Ureter (tissue), 1 donor: ENCODE measurements around the gene PLA2G2D. TPM values are rescaled to one million over a fixed set of nuclear protein-coding genes. Genes with fewer than 3 reads are reported as not detected.

ENCODE experiments used
- DNase-seq: peaks from one replicate; pipeline ENCODE4 v3.0.0-alpha.2; 2020; ENCODE audit warnings: low spot score
- total RNA-seq: library from RNA; stranded (reverse); gene quantifications from one replicate; pipeline ENCODE4 v1.2.4, GENCODE V29; 2023
- donor health status: DM: yes; HTN: yes; CAD: no.

The PLA2G2D gene
- total RNA-seq, 1 donor from 2014 or later, result not detected

DNA sequence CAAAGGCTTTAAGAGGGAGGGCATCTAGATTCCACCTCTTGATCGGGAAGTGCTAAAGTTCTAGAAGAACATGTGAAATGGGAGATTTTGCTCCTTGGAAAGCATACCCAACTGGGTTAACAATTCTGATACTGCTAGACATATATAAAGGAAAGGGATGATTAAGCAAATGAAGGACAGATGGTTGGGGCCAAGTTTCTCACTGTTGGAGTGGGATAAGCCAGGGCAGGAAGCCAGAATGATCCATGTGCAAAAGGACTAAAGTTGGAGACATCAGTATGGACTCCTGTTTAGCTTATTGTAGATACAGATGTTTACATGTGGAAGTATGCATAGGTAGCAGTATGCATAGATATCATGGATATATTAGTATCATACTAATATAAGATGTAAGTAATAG, 32.5 kb downstream of the PLA2G2D start:
- no peak for DNase-seq

DNA sequence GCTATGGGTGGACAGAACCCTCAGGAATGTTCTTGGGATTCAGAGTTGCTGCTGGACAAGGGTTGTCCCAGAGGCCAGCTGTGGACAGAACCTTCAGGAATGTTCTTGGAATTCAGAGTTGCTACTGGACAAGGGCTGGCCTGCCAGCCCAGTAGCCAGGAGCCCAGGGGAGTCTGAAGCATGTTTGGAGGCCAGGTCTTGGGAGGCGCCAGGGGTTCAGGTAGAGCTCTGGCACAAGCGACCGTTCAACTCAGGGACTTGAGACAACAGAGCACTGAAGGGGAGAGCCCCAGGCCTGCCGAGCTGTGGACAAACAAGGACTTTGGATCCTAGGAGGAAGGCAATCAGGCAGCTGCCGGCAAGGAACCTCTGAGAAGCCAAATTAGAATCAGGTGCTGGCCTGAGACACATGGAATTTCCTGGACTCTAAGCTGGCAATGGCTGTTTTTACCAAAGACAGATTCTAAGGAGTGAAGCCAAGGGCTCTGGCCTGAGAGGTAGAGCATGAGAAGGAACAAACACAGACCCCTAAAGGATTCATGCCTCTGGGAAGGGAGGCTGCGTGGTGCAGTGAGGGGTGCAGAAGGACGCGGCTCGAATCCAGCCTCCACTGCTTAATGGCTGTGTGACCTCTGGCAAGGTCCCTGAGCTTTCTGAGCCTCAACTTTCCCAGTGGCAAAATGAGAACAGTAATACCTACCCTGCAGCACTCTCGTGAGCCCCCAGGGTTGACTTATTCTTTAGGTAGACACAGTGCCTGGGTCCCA, 36.0 kb downstream of the PLA2G2D start:
- DNase-seq, result no peak

DNA sequence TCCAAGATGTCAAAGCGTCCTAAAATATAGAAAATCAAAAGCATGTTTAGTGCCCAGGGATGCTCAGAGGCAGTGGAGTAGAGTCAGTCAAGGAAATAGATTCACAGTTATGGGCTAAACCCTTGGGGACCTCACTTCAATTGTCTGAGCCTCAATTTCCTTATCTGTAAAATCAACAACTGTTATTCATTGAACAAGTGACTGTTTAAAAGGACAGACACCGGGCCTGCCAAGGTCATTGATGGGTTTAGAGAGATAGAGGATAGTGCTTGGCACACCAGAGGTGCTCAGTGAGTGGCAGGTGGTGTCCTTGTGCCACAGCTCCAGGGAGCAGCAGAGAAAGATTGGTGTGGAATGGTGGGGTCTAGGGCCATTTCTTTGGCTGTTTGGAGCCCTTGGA, 36.6 kb downstream of the PLA2G2D start:
- DNase-seq, result no peak

DNA sequence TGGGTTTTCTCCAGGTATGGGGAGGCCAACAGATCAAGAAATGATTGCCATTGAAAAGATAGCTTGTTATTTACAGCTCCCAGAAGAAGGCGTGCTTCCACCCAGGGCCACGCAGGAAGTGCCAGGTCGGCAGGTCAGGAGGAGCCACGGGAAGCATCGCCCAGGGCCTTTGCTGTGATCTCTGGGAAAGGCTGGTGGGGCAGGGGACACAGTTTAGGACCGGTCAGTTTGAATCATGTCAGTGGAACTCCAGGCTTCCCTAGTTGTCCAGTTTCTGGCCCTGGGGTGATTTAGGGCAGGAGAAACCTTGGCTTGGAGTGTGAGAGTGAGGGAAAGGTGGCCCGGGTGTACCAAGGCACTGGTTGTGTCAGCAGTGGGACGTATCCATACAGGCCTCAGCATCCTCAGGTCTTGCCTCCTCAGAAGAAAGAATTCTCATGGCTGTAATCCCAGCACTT, 38.0 kb downstream of the PLA2G2D start:
- DNase-seq, result no peak

DNA sequence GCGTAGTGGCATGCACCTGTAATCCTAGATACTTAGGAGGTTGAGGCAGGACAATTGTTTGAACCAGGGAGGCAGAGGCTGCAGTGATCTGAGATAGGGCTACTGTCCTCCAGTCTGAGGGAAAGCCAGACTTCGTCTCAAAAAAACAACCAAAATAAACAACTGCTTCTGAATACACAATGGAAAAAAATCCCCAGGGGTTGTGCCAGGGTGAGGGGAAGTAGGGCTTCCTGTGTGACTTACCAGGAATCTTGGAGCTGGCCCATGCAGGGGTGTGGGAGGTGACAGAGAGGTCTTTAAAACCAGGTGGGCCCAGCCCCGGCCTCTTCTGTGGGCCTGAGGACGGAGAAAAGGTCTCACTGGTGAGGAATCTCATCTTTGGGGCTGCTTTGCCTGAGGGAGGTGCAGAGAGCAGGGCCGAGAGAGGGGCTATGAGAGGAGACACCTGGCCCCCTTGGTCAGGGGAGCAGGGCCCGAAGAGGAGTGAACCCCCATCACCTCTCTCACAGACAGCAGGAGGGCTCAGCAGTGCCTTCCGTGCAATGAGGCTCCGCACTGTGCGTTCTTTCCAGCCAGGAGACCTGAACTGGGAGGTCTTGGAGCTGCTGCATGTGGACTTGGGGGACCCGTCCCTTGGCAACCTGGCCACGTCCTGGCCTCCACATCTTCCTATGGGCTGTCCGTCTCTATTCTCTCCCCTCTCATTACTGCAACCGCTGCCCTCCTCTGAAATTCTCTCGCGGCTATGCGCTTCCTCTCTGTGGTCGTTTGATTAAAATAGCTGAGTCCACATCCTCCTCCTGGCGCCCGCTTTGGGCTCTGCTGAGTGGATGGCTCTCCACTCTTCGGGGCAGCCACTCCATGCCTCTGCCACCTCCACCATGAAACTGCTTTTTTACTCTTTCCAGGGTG, 38.6 kb downstream of the PLA2G2D start:
- no peak for DNase-seq

DNA sequence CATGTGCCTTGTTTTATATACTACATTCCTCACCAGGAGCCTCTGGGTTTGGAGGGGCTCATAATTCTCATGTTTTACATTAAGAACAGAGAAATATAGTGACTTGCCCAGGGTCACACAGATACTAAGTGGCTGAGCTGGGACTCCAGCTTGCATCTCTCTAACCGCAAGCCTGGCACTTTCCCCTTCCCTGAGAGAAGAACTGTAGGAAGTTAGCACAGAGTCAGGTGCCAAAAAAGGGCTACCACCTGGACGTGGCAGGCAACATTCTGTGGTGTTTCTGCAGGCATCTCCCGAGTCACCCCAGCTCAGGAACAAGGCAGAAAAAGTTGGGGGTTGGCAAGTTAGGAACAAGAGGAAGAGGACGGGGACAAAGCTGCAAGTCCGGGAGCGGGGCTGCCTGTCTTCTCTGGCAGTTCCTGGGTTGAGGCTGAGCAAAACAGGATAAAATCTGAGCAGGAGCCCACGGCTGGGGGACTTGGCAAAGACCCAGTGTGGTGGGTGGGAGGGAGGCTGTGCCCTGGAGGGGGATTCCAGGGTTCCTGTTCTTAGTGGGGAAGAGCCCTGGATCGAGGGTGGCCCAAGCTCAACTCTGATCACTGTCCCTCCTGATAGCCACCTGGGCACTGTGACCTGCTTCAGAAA, 39.6 kb downstream of the PLA2G2D start:
- DNase-seq, result no peak

DNA sequence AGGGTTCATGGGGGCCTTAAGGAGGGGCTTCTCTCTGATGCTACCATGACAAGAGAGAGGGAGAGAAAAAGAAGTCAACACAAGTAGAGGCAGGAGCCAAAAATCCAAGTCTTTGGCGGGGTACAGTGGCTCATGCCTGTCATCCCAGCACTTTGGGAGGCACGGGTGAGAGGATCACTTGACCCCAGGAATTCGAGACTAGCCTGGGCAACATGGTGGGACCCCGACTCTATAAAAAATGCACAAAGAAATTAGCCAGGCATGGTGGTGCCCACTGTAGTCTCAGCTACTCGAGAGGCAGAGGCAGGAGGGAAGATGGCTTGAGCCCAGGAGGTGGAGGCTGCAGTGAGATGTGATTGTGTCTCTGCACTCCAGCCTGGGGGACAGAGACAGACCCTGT, 40.6 kb downstream of the PLA2G2D start:
- no peak for DNase-seq

DNA sequence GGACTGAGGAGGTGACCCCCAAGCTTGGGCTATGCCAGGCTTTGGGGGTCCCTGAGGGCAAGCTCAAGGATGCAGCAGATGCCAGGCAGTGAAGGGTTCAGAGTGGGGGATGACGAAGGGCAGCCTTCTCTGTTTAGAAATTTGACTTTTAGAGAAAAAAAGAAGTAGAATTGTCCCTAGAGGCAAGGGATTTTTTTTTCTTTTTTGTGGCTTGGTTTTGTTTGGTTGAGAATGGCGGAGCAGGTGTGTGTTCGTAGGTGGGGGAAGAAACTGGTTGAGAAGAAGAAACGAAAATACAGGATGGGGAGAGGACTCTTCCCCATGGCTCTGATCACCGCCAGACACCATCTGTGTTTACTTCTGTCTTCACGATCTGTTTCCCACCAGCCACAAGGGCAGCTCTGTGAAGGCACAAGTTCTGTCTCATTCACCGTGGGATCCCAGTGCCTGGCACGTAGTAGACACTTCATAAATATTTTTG, 41.1 kb downstream of the PLA2G2D start:
- DNase-seq, result no peak

DNA sequence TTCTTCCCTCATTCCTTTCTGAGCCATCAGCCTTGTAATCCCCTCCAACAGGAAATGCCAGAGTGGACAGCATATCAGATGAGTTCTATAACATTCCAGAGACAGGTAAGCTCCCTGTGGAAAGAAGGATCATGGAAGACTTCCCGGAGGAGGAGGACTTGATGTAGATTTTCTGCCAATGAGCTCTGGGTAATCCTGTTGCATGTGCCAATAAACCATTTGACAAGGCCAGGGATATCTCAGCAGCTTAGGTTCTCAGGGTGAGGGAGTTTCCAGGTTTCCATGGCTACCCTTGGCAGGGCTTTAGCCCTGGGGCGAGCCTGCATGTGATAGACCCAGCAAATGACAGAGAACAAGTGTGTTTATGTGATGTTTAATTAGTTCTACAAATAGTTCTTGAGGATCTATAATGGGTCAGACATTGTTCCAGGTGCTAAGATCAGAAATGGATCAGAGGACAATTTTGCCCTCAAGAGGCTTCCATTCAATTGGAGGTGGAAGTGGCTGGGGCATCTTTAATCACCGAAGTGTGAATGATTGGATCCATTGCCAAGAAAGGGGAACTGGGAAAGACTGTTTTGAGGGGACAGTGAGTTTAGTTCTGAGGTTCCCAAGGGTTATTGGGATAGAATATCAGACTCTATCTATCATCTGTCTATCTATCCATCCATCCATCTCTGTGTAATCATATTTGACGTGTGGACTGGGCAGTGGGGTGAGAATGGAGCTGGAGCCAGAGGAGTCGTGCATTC, 42.5 kb downstream of the PLA2G2D start:
- no peak for DNase-seq

DNA sequence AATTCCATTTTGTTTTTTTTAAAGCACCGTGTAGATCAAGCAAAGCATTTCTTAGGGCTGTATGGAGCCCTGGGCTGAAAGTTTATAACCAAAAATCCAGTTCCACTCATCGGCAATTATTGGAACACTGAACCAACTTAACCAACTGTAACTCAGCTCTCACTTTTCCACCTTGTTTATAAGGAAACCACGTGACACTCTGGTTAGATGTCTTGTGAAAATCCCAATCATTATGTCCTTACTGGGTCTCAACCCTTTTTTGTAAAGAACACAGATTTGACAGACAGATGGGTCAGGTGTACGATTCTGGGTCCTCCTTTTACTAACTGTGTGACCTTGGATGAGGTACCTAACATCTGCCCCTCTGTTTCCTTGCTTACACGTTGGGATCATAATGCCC, 43.1 kb downstream of the PLA2G2D start:
- DNase-seq, result no peak

DNA sequence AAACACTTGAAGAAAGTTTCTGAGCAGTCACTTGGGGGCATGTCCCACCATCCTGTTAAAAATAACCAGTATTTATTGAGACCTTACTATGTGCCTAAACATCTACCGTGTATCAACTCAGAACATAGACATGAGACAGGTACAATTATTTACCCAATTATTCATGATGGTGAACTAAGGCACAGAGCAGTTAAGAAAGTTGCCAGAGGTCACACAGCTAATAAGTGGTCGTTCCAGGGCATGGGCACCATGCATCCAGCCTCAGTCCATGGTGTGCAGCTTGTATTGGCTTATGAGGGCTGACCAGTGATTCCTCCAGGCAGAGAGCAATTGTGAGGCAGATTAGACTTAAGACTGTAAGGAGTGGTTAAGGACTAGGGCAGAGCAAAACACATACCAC, 44.0 kb downstream of the PLA2G2D start:
- no peak for DNase-seq

DNA sequence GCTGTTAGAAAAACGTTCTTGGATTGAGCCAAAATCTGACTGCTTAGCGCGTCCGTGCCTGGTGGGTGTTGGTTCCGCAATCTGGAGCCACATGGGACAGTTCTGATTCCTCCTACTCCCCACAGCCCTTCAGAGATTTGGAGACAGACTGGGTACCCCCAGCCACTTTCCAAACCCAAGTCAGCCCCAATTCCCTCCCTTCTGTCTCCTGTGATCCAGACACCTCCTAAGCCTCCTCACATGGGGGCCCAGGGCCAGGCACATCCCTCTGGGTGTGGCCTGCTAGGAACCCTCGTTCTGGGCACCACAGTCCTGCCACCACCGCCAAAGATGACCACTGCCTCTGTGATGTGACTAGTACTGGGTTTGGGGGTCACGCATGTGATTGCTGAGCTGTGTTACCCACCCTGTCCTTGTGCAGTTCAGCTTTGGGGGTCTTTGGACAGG, 44.6 kb downstream of the PLA2G2D start:
- no peak for DNase-seq

DNA sequence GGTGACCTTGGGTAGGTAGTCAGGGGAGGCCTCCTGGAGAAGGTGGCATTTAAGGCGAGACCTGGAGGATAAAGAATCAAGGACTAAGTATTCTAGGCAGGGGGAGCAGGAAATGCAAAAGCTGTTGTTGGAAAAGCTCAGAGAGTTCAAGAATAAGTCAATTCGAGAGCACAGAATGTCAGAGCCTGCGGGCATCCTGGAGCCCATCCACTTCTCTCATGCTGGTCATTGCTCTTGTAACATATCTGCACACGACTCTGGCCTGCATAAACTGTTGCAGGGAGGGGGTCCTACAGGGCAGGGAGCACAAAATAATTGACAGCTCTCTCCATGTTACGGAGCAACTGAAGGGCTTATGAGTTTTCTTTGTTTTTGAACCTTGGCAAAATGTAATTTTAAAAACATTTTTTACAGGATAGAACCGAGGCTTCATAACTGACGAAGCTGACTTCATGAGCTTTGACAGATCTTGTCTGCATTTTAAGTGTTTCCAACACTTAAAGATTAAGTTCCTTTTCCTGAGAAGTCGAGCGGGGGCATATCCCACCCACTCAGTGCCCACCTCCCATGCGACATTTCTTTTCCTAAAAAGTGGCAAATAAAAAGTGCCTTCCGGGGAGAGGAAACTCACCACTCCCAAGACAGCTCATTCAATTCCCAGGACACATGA, 45.1 kb downstream of the PLA2G2D start:
- DNase-seq, result no peak

DNA sequence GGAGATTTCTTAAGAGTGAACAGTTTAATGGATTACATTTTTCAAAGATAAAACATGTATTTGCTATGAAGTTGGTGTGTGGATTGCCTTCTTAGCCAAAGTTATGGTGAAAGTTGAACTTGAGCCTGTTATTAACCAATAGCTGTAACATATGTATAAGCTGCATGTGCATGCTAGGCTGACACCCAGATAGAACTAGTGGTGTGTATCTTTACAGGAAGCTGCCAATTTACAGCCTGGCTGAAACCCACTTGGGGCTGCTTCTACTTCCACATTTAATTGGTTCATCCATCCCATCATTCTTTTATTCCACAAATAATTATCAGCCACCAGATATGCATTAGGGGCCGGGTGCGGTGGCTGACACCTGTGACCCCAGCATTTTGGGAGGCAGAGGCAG, 46.1 kb downstream of the PLA2G2D start:
- no peak for DNase-seq

DNA sequence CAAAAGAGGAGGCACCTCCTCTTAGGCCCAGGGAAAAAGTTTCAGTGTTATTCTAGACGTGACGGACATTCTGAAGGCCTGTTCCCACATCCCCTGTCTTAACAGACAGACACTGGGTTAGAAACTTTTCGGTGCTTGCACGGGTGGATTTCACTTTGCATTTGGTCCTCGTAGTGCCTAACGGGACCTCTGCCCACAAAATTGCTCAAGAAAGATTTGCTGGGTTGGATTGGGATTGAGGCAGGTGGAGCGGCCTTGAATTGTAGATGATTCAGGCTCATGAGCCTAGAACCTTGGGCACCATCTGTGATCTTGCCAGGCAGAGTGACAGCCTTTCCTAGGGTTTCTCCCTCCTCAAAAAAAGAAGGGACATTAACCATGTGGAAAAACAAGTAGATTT, 46.6 kb downstream of the PLA2G2D start:
- DNase-seq, result no peak

DNA sequence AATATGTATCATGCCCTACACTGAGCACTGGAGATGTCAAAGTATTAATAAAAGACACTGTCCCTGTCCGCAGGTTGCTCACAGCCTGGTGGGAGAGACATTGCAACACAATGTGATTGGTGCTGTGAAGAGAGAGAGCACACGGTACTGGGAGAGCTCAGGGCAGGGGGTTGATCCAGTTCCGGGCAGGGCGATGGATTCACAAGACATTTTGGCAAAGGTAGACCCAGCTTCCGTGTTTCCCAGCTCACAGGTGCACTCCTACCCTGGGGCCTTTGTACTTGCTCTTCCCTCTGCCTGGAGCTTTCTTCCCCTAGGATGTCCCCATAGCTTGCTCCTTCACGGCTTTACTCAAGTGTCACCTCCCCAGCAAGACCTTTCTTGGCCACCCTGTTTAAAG, 47.9 kb downstream of the PLA2G2D start:
- DNase-seq, result no peak

DNA sequence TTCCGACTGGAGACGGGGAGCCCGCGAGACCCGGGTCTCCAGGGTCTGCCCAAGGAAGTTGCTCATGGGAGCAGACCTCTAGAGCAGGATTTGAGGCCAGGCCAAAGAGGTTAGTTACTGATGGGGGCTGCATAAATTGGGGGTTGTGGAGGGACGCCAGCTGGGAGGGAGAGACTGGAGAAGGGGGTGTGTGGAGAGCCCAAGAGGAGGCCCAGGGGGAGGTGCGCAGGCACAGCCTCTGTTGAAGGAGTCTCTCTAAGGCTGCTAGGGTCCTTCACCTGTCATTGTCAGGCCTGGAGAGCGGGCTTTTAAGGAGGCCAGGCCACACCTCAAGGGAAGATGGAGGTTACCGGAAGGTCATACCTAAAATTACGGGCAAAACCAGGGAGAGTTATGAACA, 49.0 kb downstream of the PLA2G2D start:
- no peak for DNase-seq

DNA sequence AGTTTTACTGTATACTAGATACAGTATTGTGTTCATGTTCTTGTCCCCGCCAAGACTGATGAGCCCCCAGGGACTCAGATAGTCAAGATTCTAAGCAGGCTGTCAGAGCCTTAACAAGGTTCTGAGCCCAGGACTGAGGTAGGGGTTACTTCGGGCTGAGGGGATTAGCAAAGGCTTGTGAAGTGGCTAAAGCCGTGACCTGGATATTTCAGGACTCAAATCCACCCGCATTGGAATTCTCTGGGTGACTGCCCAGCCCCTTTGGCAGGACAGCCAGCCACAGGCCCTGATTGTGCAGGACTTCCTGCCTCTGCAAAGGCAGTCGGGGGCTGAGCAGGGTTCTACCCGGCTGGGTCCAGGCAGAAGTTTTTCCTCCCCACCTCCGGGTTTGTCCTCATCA, 49.5 kb downstream of the PLA2G2D start, which contains the start of gene PLA2G5:
PLA2G5 (plus strand) TSS at position 321 of the 400 bp plus-strand sequence. CDS start 14,637 bp downstream, outside the sequence.
- DNase-seq, result peak; percentile 71

DNA sequence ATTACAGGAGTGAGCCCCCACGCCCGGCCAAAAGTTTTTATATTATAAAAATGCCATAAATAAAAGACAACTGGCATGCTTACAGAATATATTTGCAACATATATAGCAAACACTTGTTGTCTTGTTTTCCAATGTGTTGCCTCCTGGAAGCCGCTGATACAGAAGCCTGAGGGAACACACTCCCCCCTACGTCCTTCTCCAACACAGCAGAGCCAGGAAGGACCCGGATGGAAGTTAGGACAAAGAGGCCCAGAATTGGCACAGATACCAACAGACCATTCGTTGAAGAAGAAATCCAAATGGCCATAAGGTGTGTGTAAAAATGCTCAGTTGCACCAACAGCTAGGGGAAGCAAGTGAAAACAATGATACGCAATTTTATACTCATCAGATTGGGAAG, 50.6 kb downstream of the PLA2G2D start:
- peak; percentile 3 for DNase-seq

DNA sequence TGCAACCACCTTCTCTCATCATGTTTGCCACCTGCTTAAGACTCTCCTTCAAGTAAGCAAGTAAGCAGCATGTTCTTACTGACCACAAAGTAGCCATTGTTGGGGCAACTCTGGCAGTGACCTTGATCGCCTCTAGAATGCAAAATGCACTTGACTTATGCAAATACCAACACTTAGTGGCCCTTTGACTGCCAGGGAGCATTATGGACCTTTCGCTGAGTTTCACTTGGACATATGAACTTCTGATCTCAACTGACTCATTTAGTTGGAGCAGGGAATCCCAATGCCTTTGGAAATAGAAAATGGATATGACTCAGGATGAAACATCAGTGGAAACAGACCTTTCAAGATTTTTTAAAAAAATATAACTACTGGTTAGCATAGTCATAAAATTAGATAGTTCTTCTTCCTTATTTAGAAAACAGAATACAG, 55.5 kb downstream of the PLA2G2D start:
- DNase-seq, result no peak
